ENCODE data around the gene PRR13.
A peak's percentile ranks its signal among the peaks of the same experiment; 100 is the strongest.
"Not testable (repeated sequence)": the region's sequence is repeated elsewhere in the genome, so short reads cannot be mapped to it uniquely, and the experiment has no call there.

Gene PRR13

GRCh38 chr12:53474077-53474476 lies 32.5 kb downstream of the PRR13 start:
- no peak for DNase-seq

- no peak for DNase-seq
Observed at GRCh38 chr12:53474819-53475218, 33.3 kb downstream of the PRR13 start.

- DNase-seq, result no peak
Observed at GRCh38 chr12:53476769-53477209, 35.3 kb downstream of the PRR13 start.

- DNase-seq, result no peak
Observed at GRCh38 chr12:53478865-53479264, 37.3 kb downstream of the PRR13 start.

- DNase-seq, result no peak
Observed at GRCh38 chr12:53479331-53479730, 37.8 kb downstream of the PRR13 start.

GRCh38 chr12:53480491-53481442 lies 39.2 kb downstream of the PRR13 start:
- no peak for DNase-seq

- not testable (repeated sequence) for DNase-seq
Observed at GRCh38 chr12:53481458-53481857, 39.9 kb downstream of the PRR13 start.

GRCh38 chr12:53481939-53482586 lies 40.5 kb downstream of the PRR13 start:
- DNase-seq, result no peak

GRCh38 chr12:53482626-53483168 lies 41.2 kb downstream of the PRR13 start:
- no peak for DNase-seq

GRCh38 chr12:53483225-53483978 lies 41.9 kb downstream of the PRR13 start:
- no peak for DNase-seq

GRCh38 chr12:53483979-53484377 lies 42.4 kb downstream of the PRR13 start:
- DNase-seq, result no peak

- DNase-seq, result no peak
Observed at GRCh38 chr12:53484686-53485575, 43.4 kb downstream of the PRR13 start.

- DNase-seq, result no peak
Observed at GRCh38 chr12:53485955-53486735, 44.6 kb downstream of the PRR13 start.

- DNase-seq, result no peak
Observed at GRCh38 chr12:53486736-53487487, 45.4 kb downstream of the PRR13 start.

GRCh38 chr12:53489242-53489864 lies 47.8 kb downstream of the PRR13 start:
- no peak for DNase-seq

- DNase-seq, result no peak
Observed at GRCh38 chr12:53492188-53492587, 50.7 kb downstream of the PRR13 start.

GRCh38 chr12:53492830-53493609 lies 51.5 kb downstream of the PRR13 start:
- peak; percentile 85 for DNase-seq

GRCh38 chr12:53493610-53494391 lies 52.3 kb downstream of the PRR13 start:
- DNase-seq, result no peak

Data from effector CD4-positive, alpha-beta T cell (primary cell).